ENCODE measurements around the gene ADGRV1.

- no peak for TF ChIP-seq POLR2AphosphoS2 (conservative IDR thresholded peaks at IDR 0.05; ENCODE audit: low read length)
- no peak for TF ChIP-seq JUN (IDR thresholded peaks at IDR 0.05)
- TF ChIP-seq POLR2A (IDR thresholded peaks at IDR 0.05; ENCODE audit: low read length), result no peak
- TF ChIP-seq, protein P1, sequence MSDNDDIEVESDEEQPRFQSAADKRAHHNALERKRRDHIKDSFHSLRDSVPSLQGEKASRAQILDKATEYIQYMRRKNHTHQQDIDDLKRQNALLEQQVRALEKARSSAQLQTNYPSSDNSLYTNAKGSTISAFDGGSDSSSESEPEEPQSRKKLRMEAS (IDR thresholded peaks at IDR 0.05), result no peak
- TF ChIP-seq, protein P2, sequence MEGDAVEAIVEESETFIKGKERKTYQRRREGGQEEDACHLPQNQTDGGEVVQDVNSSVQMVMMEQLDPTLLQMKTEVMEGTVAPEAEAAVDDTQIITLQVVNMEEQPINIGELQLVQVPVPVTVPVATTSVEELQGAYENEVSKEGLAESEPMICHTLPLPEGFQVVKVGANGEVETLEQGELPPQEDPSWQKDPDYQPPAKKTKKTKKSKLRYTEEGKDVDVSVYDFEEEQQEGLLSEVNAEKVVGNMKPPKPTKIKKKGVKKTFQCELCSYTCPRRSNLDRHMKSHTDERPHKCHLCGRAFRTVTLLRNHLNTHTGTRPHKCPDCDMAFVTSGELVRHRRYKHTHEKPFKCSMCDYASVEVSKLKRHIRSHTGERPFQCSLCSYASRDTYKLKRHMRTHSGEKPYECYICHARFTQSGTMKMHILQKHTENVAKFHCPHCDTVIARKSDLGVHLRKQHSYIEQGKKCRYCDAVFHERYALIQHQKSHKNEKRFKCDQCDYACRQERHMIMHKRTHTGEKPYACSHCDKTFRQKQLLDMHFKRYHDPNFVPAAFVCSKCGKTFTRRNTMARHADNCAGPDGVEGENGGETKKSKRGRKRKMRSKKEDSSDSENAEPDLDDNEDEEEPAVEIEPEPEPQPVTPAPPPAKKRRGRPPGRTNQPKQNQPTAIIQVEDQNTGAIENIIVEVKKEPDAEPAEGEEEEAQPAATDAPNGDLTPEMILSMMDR (IDR thresholded peaks at IDR 0.05), result no peak
- no peak for TF ChIP-seq REST (IDR thresholded peaks at IDR 0.05)
- TF ChIP-seq, protein P3, sequence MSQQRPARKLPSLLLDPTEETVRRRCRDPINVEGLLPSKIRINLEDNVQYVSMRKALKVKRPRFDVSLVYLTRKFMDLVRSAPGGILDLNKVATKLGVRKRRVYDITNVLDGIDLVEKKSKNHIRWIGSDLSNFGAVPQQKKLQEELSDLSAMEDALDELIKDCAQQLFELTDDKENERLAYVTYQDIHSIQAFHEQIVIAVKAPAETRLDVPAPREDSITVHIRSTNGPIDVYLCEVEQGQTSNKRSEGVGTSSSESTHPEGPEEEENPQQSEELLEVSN (IDR thresholded peaks at IDR 0.05; ENCODE audit: borderline replicate concordance, low read depth), result no peak
- TF ChIP-seq FOSB (CRISPR knock-in tag; IDR thresholded peaks at IDR 0.05), result no peak
- TF ChIP-seq RAD21 (conservative IDR thresholded peaks at IDR 0.05 in 1 of 2, IDR thresholded peaks at IDR 0.05 in 1 of 2), result no peak
- TF ChIP-seq PBX3 (IDR thresholded peaks at IDR 0.05), result no peak
- TF ChIP-seq MYC (IDR thresholded peaks at IDR 0.05; ENCODE audit: borderline replicate concordance, low read length), result no peak
- TF ChIP-seq ZNF302 (CRISPR knock-in tag; IDR thresholded peaks at IDR 0.05), result no peak
- no peak for TF ChIP-seq ZFP36 (IDR thresholded peaks at IDR 0.05; ENCODE audit: borderline replicate concordance, partially characterized antibody)
- no peak for TF ChIP-seq FOXS1 (CRISPR knock-in tag; IDR thresholded peaks at IDR 0.05)
Observed at GRCh38 chr5:91103353-91104061, 544.9 kb downstream of the ADGRV1 start.
